NCI-H2171 (cell line): ENCODE measurements around the gene PDZRN4.
A peak's percentile ranks its signal among the peaks of the same experiment; 100 is the strongest.
"Not testable (repeated sequence)": the region's sequence is repeated elsewhere in the genome, so short reads cannot be mapped to it uniquely, and the experiment has no call there.

ENCODE experiments used
- DNase-seq: peaks from one replicate; lab custom pipeline; 2025; lab: John Stamatoyannopoulos, UW

Gene PDZRN4

GRCh38 chr12:41213648-41214047 lies 25.5 kb downstream of the PDZRN4 start:
- DNase-seq, result no peak

- no peak for DNase-seq
Observed at GRCh38 chr12:41217727-41218126, 29.6 kb downstream of the PDZRN4 start.

- no peak for DNase-seq
Observed at GRCh38 chr12:41220931-41221330, 32.8 kb downstream of the PDZRN4 start.

GRCh38 chr12:41221491-41221890 lies 33.4 kb downstream of the PDZRN4 start:
- DNase-seq, result no peak

GRCh38 chr12:41223600-41223999 lies 35.5 kb downstream of the PDZRN4 start:
- DNase-seq, result no peak

GRCh38 chr12:41224066-41224465 lies 35.9 kb downstream of the PDZRN4 start:
- DNase-seq, result no peak

- no peak for DNase-seq
Observed at GRCh38 chr12:41225179-41225578, 37.1 kb downstream of the PDZRN4 start.

GRCh38 chr12:41228066-41228820 lies 40.1 kb downstream of the PDZRN4 start:
- no peak for DNase-seq

- DNase-seq, result no peak
Observed at GRCh38 chr12:41230756-41231155, 42.6 kb downstream of the PDZRN4 start.

GRCh38 chr12:41234692-41235091 lies 46.6 kb downstream of the PDZRN4 start:
- DNase-seq, result peak; percentile 88

GRCh38 chr12:41242603-41243002 lies 54.5 kb downstream of the PDZRN4 start:
- peak; percentile 41 for DNase-seq

- DNase-seq, result no peak
Observed at GRCh38 chr12:41248391-41248790, 60.3 kb downstream of the PDZRN4 start.

GRCh38 chr12:41250748-41251147 lies 62.6 kb downstream of the PDZRN4 start:
- no peak for DNase-seq

GRCh38 chr12:41254004-41254914 lies 66.1 kb downstream of the PDZRN4 start:
- DNase-seq, result no peak

GRCh38 chr12:41263196-41263595 lies 75.1 kb downstream of the PDZRN4 start:
- DNase-seq, result not testable (repeated sequence)

GRCh38 chr12:41264281-41264680 lies 76.2 kb downstream of the PDZRN4 start:
- DNase-seq, result no peak

- DNase-seq, result no peak
Observed at GRCh38 chr12:41269056-41269455, 80.9 kb downstream of the PDZRN4 start.

GRCh38 chr12:41271489-41271888 lies 83.4 kb downstream of the PDZRN4 start:
- DNase-seq, result no peak

- DNase-seq, result no peak
Observed at GRCh38 chr12:41274643-41275042, 86.5 kb downstream of the PDZRN4 start.

- DNase-seq, result peak; percentile 40
Observed at GRCh38 chr12:41277100-41277945, 89.2 kb downstream of the PDZRN4 start.

GRCh38 chr12:41277946-41278267 lies 89.8 kb downstream of the PDZRN4 start:
- DNase-seq, result no peak
